GM20000 (cell line): Measurements from ENCODE around the gene TEX48.

Source experiments
- DNase-seq: peaks from one replicate; pipeline ENCODE4 v3.0.0; 2012; ENCODE audit warnings: low spot score
- TF ChIP-seq, protein P1 (sequence below): IDR thresholded peaks from 2 replicates; pipeline ENCODE4 v1.5.1; 2012; ENCODE audit warnings: mild to moderate bottlenecking, control low read depth; ENCODE audit errors: extremely low read depth, missing control alignments

TEX48 gene

DNA sequence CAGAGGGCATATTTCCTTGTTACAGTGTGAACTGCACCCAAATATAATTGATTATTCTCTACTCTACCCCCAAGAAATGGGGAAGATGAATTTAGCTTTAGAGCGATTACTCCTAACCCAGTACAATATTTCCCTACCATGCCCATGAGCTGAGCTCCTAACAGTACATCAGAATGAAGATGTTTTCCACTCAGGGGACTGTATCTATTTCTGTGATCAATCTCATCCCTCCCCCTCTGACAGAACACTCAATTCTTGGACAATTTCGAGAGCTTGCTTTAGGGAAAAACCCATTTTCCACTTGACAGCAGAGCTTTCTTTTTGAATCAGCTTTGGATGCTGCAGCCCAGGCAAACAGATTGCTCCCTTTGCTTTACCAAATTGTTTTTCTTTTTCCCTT lies 24.7 kb upstream of the TEX48 start:
- no peak for DNase-seq
- TF ChIP-seq, protein P1, sequence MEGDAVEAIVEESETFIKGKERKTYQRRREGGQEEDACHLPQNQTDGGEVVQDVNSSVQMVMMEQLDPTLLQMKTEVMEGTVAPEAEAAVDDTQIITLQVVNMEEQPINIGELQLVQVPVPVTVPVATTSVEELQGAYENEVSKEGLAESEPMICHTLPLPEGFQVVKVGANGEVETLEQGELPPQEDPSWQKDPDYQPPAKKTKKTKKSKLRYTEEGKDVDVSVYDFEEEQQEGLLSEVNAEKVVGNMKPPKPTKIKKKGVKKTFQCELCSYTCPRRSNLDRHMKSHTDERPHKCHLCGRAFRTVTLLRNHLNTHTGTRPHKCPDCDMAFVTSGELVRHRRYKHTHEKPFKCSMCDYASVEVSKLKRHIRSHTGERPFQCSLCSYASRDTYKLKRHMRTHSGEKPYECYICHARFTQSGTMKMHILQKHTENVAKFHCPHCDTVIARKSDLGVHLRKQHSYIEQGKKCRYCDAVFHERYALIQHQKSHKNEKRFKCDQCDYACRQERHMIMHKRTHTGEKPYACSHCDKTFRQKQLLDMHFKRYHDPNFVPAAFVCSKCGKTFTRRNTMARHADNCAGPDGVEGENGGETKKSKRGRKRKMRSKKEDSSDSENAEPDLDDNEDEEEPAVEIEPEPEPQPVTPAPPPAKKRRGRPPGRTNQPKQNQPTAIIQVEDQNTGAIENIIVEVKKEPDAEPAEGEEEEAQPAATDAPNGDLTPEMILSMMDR: no peak

DNA sequence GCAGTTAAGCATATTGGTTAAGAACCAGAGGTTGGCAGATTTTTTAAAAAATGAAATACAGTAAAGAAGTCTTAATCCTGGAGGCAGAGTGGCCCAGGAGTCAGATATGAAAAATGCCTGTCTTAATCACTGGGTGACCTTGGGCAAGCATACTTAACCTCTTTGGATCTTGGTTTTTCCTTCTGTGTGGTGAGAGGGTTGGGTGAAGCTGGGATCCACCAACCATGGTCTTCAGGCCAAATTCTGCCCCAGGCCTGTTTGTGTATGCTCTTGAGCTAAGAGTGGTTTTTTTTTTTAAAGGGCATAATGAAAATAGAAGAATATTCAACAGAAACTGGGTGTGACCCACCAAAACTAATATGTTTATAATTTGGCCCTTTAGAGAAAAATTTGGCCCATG lies 20.0 kb upstream of the TEX48 start:
- DNase-seq: no peak
- TF ChIP-seq, protein P1: no peak

DNA sequence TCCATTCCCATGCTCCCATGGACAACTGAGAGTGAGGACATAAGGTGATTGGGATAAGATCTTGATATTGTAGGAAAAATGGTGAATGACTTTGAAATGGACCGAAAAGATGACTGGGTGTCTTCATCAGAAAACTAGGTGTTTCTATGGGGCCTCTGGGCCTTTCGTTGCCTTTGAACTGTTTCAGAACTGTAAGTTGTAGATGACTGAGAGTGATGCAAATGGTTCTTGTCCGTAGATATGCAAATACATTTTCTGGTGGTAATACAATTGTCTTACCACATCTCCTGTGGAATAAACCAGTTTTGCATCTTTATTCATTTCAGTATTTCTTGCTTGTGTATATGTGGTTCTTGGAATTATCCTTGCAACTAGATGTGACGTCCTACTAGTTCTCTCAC lies 16.0 kb upstream of the TEX48 start:
- TF ChIP-seq, protein P1: no peak
- DNase-seq: peak; percentile 53

DNA sequence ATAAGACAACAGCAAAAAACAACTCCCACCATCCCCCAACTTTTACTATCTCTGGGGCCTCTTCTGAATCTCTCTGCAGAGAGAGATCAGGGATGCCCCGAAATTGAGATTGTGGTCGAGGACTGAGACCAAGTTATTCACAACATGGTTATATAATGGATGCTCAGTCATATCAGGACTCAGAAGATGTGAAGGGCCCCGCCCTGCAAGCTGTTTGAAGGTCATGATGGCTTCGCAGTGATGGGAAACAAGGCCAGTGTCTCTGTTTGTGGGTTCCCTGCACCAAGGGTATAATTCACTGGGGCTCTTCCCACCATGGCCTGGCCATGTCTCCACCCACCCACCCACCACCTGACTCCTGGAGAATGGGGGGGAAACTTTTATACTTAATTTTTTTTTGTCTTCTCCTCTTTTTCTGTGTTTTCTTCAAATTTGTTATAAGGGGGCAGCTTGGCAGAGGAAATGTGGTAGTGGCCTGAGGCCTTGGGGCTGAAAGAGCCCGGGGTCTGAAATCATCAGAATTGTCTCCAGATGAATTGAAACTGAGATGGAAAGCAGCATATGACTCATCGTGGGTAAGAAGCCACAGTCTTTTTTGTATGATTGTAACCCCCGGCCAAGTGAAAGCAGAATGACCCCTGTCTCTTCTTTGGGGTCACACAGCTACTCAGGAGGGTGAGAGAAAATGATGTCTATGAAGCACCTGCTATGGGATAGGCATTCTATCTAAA lies 15.0 kb upstream of the TEX48 start:
- TF ChIP-seq, protein P1: no peak
- peak; percentile 71 for DNase-seq

DNA sequence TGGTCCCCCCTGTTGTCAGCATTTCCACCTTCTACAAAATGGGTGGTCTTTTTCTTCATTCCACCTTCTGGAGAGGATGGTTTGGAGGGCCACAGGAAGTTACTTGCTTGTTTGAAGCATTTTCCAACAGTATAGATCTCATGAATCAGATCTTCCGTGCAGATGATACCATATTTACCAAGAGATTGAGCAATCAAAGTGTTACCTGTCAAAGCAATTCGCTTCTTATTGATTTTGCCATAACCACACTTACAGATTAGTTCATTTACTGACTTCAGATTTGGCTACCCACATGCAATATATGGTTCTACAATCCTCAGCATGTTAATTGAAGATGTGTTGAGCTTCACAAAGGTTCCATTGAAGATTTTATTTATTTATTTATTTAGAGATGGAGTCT lies 14.0 kb upstream of the TEX48 start:
- no peak for DNase-seq
- TF ChIP-seq, protein P1: no peak

DNA sequence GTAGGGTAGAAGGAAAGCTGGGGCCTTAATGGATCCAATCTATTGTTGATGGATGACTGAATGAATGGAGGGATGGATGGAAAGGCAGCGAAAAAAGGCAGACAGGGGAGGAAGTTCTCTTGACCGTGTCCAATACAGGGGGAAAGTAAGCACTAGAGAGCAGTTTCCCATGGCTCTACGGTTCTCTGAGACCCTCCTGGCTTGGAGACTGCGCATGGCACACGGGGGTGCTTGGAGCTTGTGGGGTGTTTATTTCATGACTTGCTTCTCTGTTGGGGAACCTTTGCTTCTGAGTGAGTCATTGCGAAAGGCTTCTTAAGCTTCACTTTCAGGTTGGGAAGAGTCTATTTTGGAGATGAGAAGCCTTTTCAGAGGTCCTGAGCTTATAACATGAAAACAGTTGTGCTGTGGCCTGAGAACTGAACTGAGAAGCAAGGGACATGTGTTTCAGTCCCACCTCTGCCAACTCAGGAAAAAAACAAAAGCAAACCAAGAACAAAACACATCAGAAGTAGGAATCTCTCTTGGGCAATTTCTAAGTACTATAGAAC lies 12.8 kb upstream of the TEX48 start:
- TF ChIP-seq, protein P1: no peak
- peak; percentile 54 for DNase-seq

DNA sequence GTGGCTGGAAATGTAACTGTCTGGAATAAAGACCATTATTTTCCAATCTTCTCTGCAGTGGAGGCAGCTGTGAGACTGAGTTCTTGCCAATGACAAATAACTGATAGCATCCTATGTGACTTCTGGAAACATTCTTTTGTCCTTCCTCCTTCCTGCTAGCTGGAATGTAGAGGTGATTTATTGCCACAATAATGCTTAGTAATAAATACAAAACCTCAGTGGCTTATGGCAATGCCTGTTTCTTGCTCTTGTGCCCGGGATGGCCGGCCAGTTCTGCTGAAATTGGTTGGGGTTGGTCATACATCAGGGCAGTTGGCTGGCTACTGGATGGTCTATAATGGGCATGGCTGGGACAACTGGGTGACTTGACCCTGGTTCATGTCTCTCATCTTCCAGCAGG lies 12.2 kb upstream of the TEX48 start:
- TF ChIP-seq, protein P1: no peak
- no peak for DNase-seq
